GM19099 (cell line): ENCODE data around the gene PRKCZ.

Experiments used
- POLR2A ChIP-seq: IDR thresholded peaks from 3 replicates; pipeline ENCODE4 v1.6.1; 2011; ENCODE audit warnings: low read depth; ENCODE audit not compliant: insufficient read length; ENCODE audit errors: extremely low read depth

The PRKCZ gene

DNA sequence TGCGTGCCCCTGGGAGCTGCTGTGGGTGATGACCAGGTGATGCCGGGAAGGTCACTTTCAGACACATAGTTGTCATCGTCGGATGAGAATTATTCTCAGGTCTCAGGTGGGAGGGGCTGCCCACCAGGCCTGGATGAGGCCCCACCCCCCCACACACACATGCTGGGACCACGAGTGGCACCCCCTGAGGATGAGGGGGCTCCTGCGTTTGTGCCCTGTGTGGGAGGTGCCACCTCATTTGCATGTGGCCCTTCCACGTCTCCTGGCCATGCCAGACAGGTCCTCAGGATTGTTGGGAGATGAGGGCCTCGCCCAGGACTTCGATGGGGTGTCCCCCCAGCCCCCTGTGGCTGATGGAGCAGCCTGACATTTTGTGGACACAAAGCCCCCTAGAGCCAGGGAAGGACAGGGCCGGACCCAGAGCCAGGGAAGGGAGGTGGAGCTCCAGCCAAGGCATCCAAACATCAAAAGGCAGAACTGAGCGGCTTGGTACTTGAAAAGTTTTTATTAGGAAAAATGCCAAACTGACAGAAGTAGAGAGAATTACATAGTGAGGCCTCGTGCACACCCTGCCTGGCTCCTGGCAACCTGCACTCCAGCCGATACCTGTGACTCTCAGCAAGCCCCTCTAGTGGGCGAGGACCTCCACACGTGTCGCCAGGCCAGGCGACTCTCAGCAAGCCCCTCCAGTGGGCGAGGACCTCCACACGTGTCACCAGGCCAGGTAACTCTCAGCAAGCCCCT is 55.7 kb downstream of the PRKCZ start:
- no peak for TF ChIP-seq POLR2A

GRCh38 chr1:2106659-2107405 is 56.6 kb downstream of the PRKCZ start:
- no peak for TF ChIP-seq POLR2A

GRCh38 chr1:2107586-2108212 is 57.5 kb downstream of the PRKCZ start:
- no peak for TF ChIP-seq POLR2A

- no peak for TF ChIP-seq POLR2A
Observed at GRCh38 chr1:2108213-2108876, 58.1 kb downstream of the PRKCZ start.

DNA sequence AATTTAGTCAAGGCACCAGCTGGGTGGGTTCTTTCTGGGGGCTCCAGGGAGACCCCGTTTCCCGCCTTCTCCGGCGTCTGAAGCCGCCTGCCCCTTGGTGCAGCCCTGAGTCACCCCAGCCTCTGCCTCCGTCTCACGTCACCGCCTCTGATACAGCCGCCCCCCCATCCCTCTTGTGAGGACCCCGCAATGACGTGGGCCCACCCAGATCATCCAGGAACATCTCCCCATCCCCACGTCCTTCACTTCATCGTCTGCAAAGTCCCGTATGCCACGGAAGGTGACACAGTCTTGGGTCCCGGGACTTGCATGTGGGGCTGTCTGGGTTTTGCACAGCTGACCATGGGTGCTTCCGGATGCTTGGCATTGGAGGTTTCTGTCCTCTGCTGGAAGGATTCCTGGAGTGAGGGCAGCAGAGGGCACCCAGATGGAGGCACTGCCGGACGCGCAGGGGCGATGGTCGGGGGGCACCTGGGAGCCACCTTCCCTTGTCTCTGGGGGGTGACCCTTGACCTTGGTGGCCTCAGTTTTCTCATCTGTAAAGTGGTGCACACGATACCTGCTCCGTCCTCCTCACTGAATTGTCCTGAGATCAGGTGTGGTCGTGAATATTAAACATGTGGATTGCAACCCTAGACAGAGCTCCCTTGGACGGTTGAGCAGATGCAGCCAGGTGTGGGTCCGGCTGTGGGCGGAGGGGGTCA is 58.8 kb downstream of the PRKCZ start:
- TF ChIP-seq POLR2A: no peak

DNA sequence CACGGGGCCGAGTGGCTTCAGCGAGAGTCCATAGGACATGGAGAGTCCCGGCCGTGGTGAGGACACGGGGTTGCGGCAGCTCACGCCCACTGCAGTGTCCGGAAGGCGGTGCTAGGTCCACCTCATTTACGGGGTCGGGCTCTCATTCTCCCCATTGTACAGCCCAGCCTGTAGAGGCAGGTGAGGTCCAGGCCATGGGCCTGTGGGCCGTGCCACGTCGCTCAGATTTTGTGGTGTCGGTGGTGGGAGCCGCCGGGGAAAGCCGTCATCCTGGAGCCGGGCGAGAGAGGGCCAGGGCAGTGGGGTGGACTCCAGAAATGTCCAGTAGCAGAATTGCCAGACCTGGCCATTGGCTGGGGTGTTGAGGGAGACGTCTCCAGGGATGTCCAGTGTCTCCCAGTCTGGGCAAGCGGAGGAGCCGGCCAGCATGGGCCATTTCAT is 59.4 kb downstream of the PRKCZ start:
- TF ChIP-seq POLR2A: no peak

DNA sequence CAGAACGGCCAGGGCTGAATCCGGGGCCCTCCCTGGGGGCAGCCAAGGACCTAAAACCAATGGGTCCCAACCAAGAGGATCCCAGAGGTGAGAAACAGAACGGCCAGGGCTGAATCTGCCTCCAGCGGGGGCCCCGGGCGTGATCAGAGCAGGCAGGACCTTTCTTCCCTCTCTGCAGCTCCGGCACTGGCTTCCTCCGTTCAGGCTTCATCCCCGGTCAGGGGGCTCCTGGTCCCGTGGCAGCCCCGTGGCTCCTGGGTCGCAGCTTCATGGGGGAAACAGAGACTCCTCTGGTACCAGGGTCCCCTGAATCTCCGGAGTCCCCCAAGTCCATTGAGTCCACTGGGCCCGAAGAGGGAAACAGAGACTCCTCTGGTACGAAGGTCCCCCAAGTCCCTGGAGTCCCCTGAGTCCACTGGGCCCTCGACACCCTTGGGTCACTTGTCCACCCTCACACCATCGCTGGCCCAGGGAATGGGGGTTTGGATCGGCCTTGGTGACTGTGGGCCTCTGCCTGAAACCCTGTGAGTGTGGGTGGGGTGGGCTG is 60.1 kb downstream of the PRKCZ start:
- no peak for TF ChIP-seq POLR2A

DNA sequence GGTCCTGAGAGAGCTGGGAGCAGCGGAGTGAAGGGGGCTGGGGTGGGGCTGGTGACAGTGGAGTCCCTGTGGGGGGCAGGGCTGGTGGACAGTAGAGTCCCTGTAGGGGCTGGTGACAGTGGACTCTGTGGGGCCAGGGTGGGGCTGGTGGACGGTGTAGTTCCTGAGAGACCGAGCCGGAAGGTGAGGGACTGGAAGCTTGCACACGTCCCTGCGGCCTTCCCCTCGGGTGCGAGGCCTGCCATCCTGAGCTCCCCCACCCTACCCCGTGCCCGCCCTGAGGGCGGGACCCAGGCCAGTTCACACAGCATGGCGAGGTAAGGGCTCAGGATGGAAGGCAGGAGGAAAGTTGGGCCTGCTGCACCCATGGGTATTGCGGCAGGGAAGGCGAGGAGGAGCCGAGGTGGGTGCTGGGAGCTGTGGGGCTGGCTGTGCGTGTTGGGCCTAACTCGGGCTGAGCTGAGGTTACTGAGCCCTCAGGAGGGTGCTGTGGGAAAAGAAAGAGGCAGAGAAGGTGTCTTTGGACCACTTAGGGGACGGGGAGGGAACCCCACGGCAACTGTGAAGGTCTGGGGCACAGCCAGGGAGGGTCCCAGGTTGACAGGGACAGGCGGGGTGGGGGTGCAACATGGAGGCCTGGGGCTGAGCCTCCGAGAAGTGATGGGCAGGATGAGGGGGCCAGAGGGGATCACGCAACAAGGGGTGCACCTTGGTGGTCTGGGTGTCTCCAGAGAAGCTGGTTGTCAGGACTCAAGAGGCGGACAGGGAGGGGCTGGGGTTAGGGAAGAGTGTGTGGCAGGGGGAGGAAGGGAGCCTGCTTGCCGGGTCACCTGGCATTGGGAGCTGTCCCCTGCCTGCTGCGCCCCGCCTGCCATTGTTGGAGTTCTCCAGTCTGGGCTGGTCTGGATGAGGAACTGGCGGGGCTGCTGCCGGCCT is 60.8 kb downstream of the PRKCZ start:
- no peak for TF ChIP-seq POLR2A

DNA sequence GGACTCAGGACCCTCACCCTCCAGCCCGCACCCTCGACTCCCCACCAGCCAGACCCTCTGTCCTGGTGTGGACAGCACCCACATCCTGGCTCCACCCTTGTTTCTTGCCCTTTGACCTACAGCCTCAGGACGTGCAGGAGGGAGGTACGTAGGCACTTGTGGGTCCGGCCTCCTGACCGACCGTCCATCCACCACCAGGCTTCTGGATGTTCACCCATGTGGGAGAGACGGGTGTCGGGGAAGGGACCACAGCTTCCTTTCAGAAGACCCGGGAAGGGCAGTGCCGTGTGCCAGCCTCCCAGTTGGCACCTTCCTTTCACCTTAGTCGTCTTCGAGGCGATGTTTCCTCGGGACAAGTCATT is 61.4 kb downstream of the PRKCZ start:
- no peak for TF ChIP-seq POLR2A

GRCh38 chr1:2112280-2112701 is 62.1 kb downstream of the PRKCZ start:
- TF ChIP-seq POLR2A: no peak

- no peak for TF ChIP-seq POLR2A
Observed at GRCh38 chr1:2113620-2114135, 63.5 kb downstream of the PRKCZ start.

- no peak for TF ChIP-seq POLR2A
Observed at GRCh38 chr1:2115008-2115641, 64.9 kb downstream of the PRKCZ start.
